GM13976 (cell line): ENCODE results near the gene HNRNPA2B1.
A peak's percentile ranks its signal among the peaks of the same experiment; 100 is the strongest.

Experiments
- DNase-seq: peaks from one replicate; pipeline ENCODE4 v3.0.0; 2012; ENCODE audit warnings: low spot score
- in situ Hi-C: fragments of 300-500 bp; cut with MboI; formaldehyde crosslinking; loops from one replicate; pipeline ENCODE4 v1.12.0; 2022; ENCODE audit warnings: low sequenced_read_pairs, mixed read lengths, inconsistent platforms; ENCODE audit not compliant: unreplicated experiment
- TF ChIP-seq, protein P1 (sequence below): IDR thresholded peaks from 2 replicates; pipeline ENCODE4 v1.5.1; 2012; ENCODE audit warnings: borderline replicate concordance, mild to moderate bottlenecking; ENCODE audit not compliant: insufficient read depth; ENCODE audit errors: extremely low read depth, missing control alignments, control extremely low read depth

HNRNPA2B1 gene

DNA sequence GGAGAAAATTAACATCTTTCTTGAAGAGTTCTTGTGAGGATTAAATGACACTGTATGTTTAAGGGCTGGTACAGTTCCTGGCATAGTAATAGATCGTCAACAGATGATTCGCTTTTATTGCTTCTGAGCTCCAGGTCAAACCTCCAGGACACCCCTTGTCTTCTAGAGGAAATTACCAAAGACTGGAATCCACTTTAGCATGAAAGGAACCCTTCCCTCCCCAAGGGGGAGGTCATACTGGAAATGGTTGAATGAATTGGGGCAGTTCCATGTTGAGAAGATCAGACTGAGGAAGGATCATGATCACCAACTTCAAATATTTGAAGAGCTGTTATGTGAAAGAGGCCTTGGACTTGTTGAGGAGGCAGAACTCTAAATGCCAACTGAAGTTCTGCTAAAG lies 39.6 kb downstream of the HNRNPA2B1 start:
- TF ChIP-seq, protein P1, sequence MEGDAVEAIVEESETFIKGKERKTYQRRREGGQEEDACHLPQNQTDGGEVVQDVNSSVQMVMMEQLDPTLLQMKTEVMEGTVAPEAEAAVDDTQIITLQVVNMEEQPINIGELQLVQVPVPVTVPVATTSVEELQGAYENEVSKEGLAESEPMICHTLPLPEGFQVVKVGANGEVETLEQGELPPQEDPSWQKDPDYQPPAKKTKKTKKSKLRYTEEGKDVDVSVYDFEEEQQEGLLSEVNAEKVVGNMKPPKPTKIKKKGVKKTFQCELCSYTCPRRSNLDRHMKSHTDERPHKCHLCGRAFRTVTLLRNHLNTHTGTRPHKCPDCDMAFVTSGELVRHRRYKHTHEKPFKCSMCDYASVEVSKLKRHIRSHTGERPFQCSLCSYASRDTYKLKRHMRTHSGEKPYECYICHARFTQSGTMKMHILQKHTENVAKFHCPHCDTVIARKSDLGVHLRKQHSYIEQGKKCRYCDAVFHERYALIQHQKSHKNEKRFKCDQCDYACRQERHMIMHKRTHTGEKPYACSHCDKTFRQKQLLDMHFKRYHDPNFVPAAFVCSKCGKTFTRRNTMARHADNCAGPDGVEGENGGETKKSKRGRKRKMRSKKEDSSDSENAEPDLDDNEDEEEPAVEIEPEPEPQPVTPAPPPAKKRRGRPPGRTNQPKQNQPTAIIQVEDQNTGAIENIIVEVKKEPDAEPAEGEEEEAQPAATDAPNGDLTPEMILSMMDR: no peak
- in situ Hi-C loops: no loop called here
- no peak for DNase-seq

DNA sequence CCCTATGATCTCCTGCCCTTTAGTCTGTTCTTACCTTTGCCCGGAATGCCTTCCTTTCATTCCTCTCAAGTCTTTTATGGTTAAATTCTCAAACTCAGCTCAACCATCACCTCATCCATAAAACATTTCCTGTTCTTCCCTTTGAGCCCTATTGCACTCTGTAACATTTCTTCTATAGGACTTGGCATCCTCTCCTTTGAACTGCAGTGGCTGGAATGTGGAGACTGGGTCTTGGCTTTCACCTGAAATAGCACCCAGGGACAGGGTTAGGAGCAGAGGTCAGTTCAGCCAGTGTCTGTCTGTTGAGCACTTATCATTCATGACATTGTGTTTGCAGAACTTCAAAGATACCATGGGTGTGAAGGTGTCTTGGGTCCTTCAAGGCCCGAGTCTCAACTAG lies 41.3 kb downstream of the HNRNPA2B1 start:
- TF ChIP-seq, protein P1: no peak
- in situ Hi-C loops: no loop called here
- DNase-seq: no peak

DNA sequence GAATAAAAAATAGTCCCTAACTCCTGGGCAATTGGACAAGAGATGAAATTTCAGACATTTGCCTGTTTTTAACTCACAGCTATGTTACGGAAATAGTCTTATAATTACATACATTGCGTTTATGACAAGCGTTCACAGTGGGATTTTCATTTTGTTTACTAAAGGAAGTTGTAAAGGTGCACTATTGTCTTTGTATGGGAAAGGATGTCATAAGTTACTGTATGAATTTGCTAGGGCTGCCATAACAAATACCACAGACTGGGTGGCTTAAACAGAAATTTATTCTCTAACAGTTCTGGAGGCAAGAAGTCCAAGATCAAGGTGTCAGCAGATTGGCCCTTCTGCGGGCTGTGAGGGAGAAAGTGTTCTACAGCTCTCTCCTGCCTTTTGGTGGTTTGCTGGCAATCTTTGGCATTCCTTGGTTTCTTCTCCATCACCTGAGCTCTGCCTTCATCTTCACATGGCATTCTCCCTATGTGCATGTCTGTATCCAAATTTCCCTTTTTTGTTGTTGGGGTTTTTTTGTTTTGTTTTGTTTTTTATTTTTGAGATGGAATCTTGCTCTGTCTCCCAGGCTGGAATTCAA lies 42.9 kb downstream of the HNRNPA2B1 start:
- in situ Hi-C loops: no loop called here
- no peak for DNase-seq
- TF ChIP-seq, protein P1: no peak

DNA sequence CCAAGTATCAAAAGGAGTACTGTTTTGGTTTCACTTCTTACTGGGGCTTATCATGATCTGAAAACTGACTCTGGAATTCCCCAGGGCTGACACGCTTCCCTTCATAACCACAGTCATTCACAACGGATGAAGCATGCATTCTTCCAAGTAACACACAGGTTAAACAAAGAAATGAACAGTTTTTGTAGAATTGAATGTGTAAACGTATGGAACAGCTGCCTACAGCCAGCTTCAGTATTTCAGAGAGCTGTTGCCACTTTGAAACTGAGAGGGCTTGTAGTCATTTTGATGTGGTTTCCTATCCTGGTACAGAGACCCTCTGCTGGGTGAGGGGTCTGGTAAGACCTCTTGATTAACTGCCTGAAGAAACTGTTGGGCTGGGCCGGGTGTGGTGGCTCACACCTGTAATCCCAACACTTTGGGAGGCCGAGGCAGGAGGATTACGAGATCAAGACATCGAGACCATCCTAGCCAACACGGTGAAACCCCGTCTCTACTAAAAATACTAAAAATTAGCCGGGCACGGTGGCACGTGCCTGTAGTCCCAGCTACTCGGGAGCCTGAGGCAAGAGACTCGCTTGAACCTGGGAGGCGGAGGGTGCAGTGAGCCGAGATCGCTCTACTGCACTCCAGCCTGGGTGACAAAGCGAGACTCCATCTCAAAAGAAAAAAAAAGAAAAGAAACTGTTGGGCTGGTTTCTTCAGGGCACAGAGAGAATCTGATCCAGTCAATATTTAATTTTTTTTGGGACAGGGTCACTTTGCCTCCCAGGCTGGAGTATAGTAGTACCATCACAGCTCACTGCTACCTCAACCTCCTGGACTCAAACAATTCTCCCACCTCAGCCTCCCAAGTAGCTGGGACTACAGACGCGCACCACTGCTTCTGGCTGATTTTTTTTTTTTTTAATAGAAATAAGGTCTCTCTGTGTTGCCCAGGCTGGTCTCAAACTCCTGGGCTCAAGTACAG lies 43.8 kb downstream of the HNRNPA2B1 start:
- peak; percentile 52 for DNase-seq
- in situ Hi-C loops: no loop called here

DNA sequence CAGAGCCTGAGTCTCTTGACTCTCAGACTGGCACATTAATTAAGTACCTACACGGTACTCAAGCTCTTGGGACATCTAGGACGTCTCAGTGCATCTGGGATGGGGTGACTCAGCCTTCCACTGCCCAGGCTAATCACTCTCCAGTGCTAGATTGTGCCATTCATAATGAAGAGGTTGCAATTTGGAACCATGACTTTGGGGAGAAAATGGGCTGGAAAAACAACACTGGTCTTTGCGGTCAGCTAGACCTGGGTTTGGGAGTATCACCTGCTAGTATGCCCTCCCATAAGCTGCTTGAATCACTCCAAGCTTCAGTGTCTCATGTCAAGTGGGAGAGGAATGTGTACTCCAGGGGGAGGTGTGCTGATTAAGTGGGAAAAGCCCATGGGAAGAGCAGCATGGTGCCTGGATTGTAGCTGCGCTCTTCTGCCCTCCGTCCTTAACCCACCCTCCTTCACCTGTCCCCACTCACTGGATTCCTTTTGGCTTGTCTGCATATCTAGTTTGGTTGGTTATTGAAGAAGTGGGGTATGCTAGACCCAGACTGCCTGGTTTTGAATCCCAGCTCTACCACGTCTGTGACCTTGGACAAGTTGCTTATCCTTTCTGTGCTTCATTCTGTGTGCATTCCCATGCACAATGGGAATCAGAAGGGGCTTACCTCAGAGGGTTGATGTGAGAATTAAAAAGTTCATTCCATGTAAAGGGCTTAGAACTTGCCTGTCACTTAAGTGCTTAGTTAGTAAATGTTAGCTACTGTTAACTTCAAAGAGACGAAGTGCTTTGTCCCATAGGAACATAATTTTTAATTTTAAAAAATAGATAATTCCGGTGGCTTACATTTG lies 44.8 kb downstream of the HNRNPA2B1 start:
- TF ChIP-seq, protein P1: no peak
- no peak for DNase-seq
- in situ Hi-C loops: no loop called here

More for the DNA sequence above, 43.8 kb downstream of the HNRNPA2B1 start:
- TF ChIP-seq, protein P1: no peak

DNA sequence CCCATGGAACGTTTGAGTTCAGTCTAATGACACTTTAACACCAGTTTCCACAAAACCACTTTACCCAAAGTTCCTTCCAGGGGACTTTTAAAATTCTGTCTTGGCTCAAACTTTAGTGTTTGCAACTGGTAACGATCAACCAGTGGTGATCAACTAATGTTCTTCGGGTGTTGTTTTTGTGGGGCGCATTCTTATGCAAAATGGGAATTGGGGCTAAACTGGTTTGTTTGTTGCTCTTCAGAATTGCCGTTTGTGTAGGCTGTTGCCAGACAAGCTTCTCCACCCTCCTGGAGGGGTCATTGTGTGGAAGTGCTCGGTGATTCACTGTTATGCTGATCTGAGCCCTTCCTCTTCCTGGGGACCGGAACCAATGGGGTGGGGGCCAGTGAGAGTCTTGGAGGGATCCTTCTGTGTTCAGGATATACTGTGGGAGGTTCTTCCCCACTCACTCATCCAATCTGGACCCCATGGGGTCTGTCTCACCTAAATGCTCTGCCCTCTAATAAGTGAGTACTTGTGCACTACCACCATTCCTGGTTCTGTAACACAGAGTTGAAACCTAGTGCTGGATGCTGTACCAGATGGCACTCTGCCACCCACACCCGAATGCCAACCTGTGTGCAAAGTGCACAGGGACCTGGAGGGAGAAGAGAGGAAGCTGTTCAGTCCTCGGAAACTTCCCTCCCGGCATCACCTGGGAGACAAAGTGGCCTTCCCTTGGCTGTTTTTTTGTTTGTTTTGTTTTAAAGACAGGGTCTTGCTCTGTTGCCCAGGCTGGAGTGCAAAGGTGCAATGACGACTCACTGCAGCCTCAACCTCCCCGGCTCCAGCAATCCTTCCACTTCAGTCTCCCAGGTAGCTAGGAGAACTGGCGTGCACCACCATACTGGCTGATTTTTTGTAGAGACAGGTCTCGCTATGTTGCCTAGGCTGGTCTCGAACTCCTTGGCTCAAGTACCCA lies 46.4 kb downstream of the HNRNPA2B1 start:
- in situ Hi-C loops: no loop called here
- TF ChIP-seq, protein P1: no peak
- DNase-seq: no peak
